GM12878 (cell line): Measurements from ENCODE around the gene MICAL3. TPM values are rescaled to one million over a fixed set of nuclear protein-coding genes. Genes with fewer than 3 reads are reported as not detected.

Experiments used
- ATAC-seq: fragments of 200-7000 bp; cut with Tn5 transposase; 3 replicates; pipeline ENCODE4 v1.9.1; 2020; ENCODE audit warnings: mild to moderate bottlenecking, moderate library complexity
- BruUV-seq: library from RNA; stranded (reverse); fragments of 400-500 nt; replicated peaks from 2 replicates; lab custom pipeline; 2021; lab: Mats Ljungman, UMichigan
- CTCF ChIA-PET: fragments of 300-600 bp; sonication (Branson Sonifier 250); formaldehyde crosslinking; extraction: SDS; loops from one replicate; lab custom pipeline; 2021; ENCODE audit warnings: inconsistent platforms; lab: Yijun Ruan, JAX
- POLR2A ChIA-PET: fragments of 350-600 bp; formaldehyde crosslinking; extraction: SDS; loops from one replicate; lab custom pipeline; 2021; ENCODE audit warnings: inconsistent platforms; lab: Charles Lee
- RAD21 ChIA-PET: fragments of 300-600 bp; sonication (Branson Sonifier 250); formaldehyde crosslinking; loops from one replicate; lab custom pipeline; 2023; ENCODE audit warnings: antibody characterized with exemption; ENCODE audit not compliant: unreplicated experiment; lab: Charles Lee
- SMC1A ChIA-PET: fragments of 300-600 bp; sonication (Branson Sonifier 250); formaldehyde crosslinking; loops from one replicate; lab custom pipeline; 2023; ENCODE audit not compliant: unreplicated experiment, uncharacterized antibody; lab: Charles Lee
- DNase-seq: peaks from one replicate; pipeline ENCODE4 v3.0.0-alpha.2; 2011; ENCODE audit warnings: low read depth, low spot score
- FAIRE-seq: peaks from 3 replicates; lab custom pipeline; 2011; peaks lifted over from hg19 to GRCh38; lab: Jason Lieb, UNC
- H2AFZ ChIP-seq: 2 replicates; pipeline ENCODE4 v1.6.0; 2011; ENCODE audit warnings: low read depth, low read length, control low read depth; ENCODE audit not compliant: control insufficient read depth
- H3K27ac ChIP-seq: 2 replicates; pipeline ENCODE4 v1.5.1; 2011; ENCODE audit warnings: control low read depth; ENCODE audit not compliant: control insufficient read depth, insufficient read depth
- H3K27me3 ChIP-seq, 2 experiments: replicated peaks in 1 of 2; 2 replicates each; pipeline versions ENCODE4 v1.6.0 to v1.6.1; 2011; ENCODE audit warnings: low read length in 1 of 2; ENCODE audit not compliant: control insufficient read depth in 2 of 2, insufficient read depth in 2 of 2
- H3K36me3 ChIP-seq, 2 experiments: 2 replicates each; pipeline ENCODE4 v1.5.1; 2011; ENCODE audit warnings: low read length in 1 of 2; ENCODE audit not compliant: control insufficient read depth in 2 of 2, insufficient read depth in 2 of 2
- H3K4me1 ChIP-seq: 2 replicates; pipeline ENCODE4 v1.6.1; 2011; ENCODE audit warnings: mild to moderate bottlenecking, low read length, moderate library complexity, mixed read lengths; ENCODE audit not compliant: control insufficient read depth, insufficient read depth
- H3K4me2 ChIP-seq: 2 replicates; pipeline ENCODE4 v1.6.0; 2011; ENCODE audit warnings: control low read depth; ENCODE audit not compliant: control insufficient read depth, insufficient read depth
- H3K4me3 ChIP-seq: fragments of 200-600 bp; sonication (generic); 2 replicates; pipeline ENCODE4 v1.5.1; 2016
- H3K79me2 ChIP-seq: 2 replicates; pipeline ENCODE4 v1.6.0; 2011; ENCODE audit warnings: low read length; ENCODE audit not compliant: control insufficient read depth, insufficient read depth
- H3K9ac ChIP-seq: 2 replicates; pipeline ENCODE4 v1.8.0; 2011; ENCODE audit warnings: low read length, control low read depth, mixed read lengths; ENCODE audit not compliant: control insufficient read depth, insufficient read depth
- H3K9me3 ChIP-seq: replicated peaks from 3 replicates; pipeline ENCODE4 v1.5.1; 2011; ENCODE audit warnings: mild to moderate bottlenecking, low read length; ENCODE audit not compliant: control insufficient read depth, insufficient read depth
- H4K20me1 ChIP-seq: 2 replicates; pipeline ENCODE4 v1.6.0; 2011; ENCODE audit not compliant: control insufficient read depth, insufficient read depth
- BHLHE40 ChIP-seq, 2 experiments: fragments of 450-650 bp in 1 of 2; IDR thresholded peaks; 2 replicates each; pipeline ENCODE4 v1.6.1; 2011 to 2017; ENCODE audit warnings: low read depth in 2 of 2, borderline replicate concordance in 1 of 2, improper control_type of control experiment in 1 of 2, low read length in 1 of 2, mild to moderate bottlenecking in 1 of 2
- CBX5 ChIP-seq: sonication (generic); IDR thresholded peaks from 2 replicates; pipeline ENCODE4 v1.6.1; 2016; ENCODE audit warnings: low read depth, moderate library complexity, mild to moderate bottlenecking, inconsistent platforms
- CEBPB ChIP-seq, 2 experiments: fragments of 150-350 bp in 1 of 2; IDR thresholded peaks; 2 replicates each; pipeline ENCODE4 v1.6.1; 2012 to 2014; ENCODE audit warnings: low read depth in 2 of 2, low read length in 2 of 2, borderline replicate concordance in 1 of 2, inconsistent platforms in 1 of 2
- E2F8 ChIP-seq: fragments of 450-650 bp; IDR thresholded peaks from 2 replicates; pipeline ENCODE4 v1.6.1; 2018; ENCODE audit warnings: mild to moderate bottlenecking, low read depth, moderate library complexity; ENCODE audit not compliant: partially characterized antibody
- EP300 ChIP-seq, 2 experiments: fragments of 150-350 bp in 1 of 2; IDR thresholded peaks; 2 replicates each; pipeline ENCODE4 v1.6.1; 2011 to 2012; ENCODE audit warnings: low read depth in 2 of 2, low read length in 2 of 2, borderline replicate concordance in 1 of 2, improper control_type of control experiment in 1 of 2, inconsistent platforms in 1 of 2; ENCODE audit not compliant: control insufficient read depth in 1 of 2
- EZH2 ChIP-seq: IDR thresholded peaks from 2 replicates; pipeline ENCODE4 v1.6.1; 2012; ENCODE audit warnings: low read depth, mild to moderate bottlenecking, control low read depth, inconsistent platforms, low read length, borderline replicate concordance; ENCODE audit not compliant: control insufficient read depth
- JUND ChIP-seq: IDR thresholded peaks from 2 replicates; pipeline ENCODE4 v1.6.1; 2012; ENCODE audit warnings: low read depth, mild to moderate bottlenecking, low read length, improper control_type of control experiment, moderate library complexity
- RFX5 ChIP-seq: IDR thresholded peaks from 2 replicates; pipeline ENCODE4 v1.6.1; 2011; ENCODE audit warnings: low read depth, low read length, improper control_type of control experiment
- STAT1 ChIP-seq: fragments of 450-650 bp; conservative IDR thresholded peaks from 2 replicates; pipeline ENCODE4 v1.6.1; 2014; ENCODE audit warnings: antibody characterized with exemption, mild to moderate bottlenecking
- TCF12 ChIP-seq: IDR thresholded peaks from 2 replicates; pipeline ENCODE4 v1.6.1; 2011; ENCODE audit warnings: low read depth, mild to moderate bottlenecking, low read length
- WGBS: methylation state at CpG from one replicate; pipeline ENCODE4 v1.1.6; 2016; ENCODE audit warnings: low lambda C conversion rate; ENCODE audit not compliant: insufficient replicate concordance, insufficient coverage; ENCODE audit errors: missing lambda C conversion rate; 5-methylcytosine and 5-hydroxymethylcytosine counted together
- in situ Hi-C: fragments of 300-500 bp; cut with MboI; formaldehyde crosslinking; loops from 9 replicates; pipeline ENCODE4 v1.14.3; 2018; ENCODE audit warnings: mixed read lengths
- intact Hi-C: fragments of 100-400 bp; cut with micrococcal nuclease; formaldehyde crosslinking; loops from one replicate; pipeline ENCODE4 v1.14.2; 2022; ENCODE audit not compliant: unreplicated experiment
- polyA plus RNA-seq, 11 experiments: library from polyadenylated mRNA; depleted of rRNA in 4 of 11; unstranded in 6 of 11; stranded (reverse) in 5 of 11; fragments of >200 nt; fragmentation: Nextera tagmentation in 4 of 11; fragmentation: Illumina TruSeq in 1 of 11; extraction: Ambion mirVana in 4 of 11; extraction: Trizol in 1 of 11; gene quantifications; 1 replicate in 1 of 11; 2 replicates in 10 of 11; pipeline versions ENCODE4 v1.2.1 to v1.2.3, GENCODE V29; 2011 to 2016; ENCODE audit warnings: inconsistent platforms in 2 of 11, missing spikeins in 2 of 11, low read depth in 1 of 11
- total RNA-seq, 4 experiments: library from RNA; depleted of rRNA in 3 of 4; stranded (reverse); fragments of >200 nt in 3 of 4; fragmentation: Illumina TruSeq in 1 of 4; extraction: Trizol in 1 of 4; gene quantifications; 2 replicates each; pipeline versions ENCODE4 v1.2.1 to v1.2.3, GENCODE V29; 2013 to 2021

Gene MICAL3
- total and polyA plus RNA-seq, 10 of the 15 experiments (the other 5 are each of a cell fraction or from before 2014, with no cell fraction given), result 2.6 to 92.2 (median 24.0) TPM

- no peak overlapping the region for H3K9ac ChIP-seq
- no peaks in the 10 kb centered on the region for H3K79me2 ChIP-seq
- RAD21 ChIA-PET, result no interaction called here
- FAIRE-seq, result no peak
- no peak overlapping the region for H3K27ac ChIP-seq
- no peak overlapping the region for H3K4me2 ChIP-seq
- TF ChIP-seq CBX5, result no peak
- TF ChIP-seq EZH2, result no peak
- TF ChIP-seq STAT1, result no peak
- no peak for TF ChIP-seq E2F8
- TF ChIP-seq CEBPB (IDR thresholded peaks at IDR 0.05; ENCODE audit: borderline replicate concordance in 1 of 2, low read depth in 2 of 2, low read length in 2 of 2), result no peak
- no peak for TF ChIP-seq EP300 (IDR thresholded peaks at IDR 0.05; ENCODE audit: borderline replicate concordance in 1 of 2, control insufficient read depth in 1 of 2, low read depth in 2 of 2, low read length in 2 of 2)
- no peak for TF ChIP-seq TCF12
- no peak for TF ChIP-seq JUND
- no peak for TF ChIP-seq RFX5
- no peak for TF ChIP-seq BHLHE40 (IDR thresholded peaks at IDR 0.05; ENCODE audit: borderline replicate concordance in 1 of 2, low read depth in 2 of 2, low read length in 1 of 2)
- TF ChIP-seq, all 136 proteins: peak for 0
- ChIA-PET POLR2A (interaction anchor here (0.6 kb wide), 1 partner anchor 109 kb away, joined by 3 read pairs; no protein-coding TSS in a partner anchor), SMC1A (interaction anchor here (1.6 kb wide), 1 partner anchor 8 kb away, joined by 4 read pairs; no protein-coding TSS in a partner anchor), CTCF (interaction anchor here (1.1 kb wide), 1 partner anchor 194 kb away, joined by 3 read pairs; no protein-coding TSS in a partner anchor)
- BruUV-seq, result no TSS peak
- H3K4me1 ChIP-seq, result no peaks in the 10 kb centered on the region
- ATAC-seq (no peak), DNase-seq (no peak)
- H4K20me1 ChIP-seq, result no peaks in the 10 kb centered on the region
- H3K27me3 ChIP-seq, result no peaks in the 10 kb centered on the region
- peaks cover 9 to 41% of the 10 kb centered on the region in 2 experiments for H3K36me3 ChIP-seq
- H3K4me3 ChIP-seq, result no peak overlapping the region
- no peaks in the 10 kb centered on the region for H3K9me3 ChIP-seq
- in situ Hi-C loops, result no loop called here
- H2AFZ ChIP-seq, result no peak overlapping the region
- 63% methylated on average over 8 of the region's 8 CpGs for WGBS
- intact Hi-C loops, result no loop called here
Observed at GRCh38 chr22:17882727-17883126, 141.6 kb downstream of the MICAL3 start.
